Peyer's patch (tissue), 4 donors: ENCODE results near the gene NR6A1. TPM values are rescaled to one million over a fixed set of nuclear protein-coding genes. Genes with fewer than 3 reads are reported as not detected.

Experiments used
- DNase-seq, 3 donors: peaks; one replicate each; pipeline ENCODE4 v3.0.0-alpha.2; 2017 to 2019
- H3K27ac ChIP-seq, 4 donors: fragments of 200-600 bp; sonication (generic); one replicate each; pipeline ENCODE4 v1.5.1; 2016 to 2019
- H3K27me3 ChIP-seq, 2 donors: fragments of 200-600 bp; sonication (generic); one replicate each; pipeline ENCODE4 v1.5.1; 2019
- H3K36me3 ChIP-seq, 3 donors: fragments of 200-600 bp; sonication (generic); one replicate each; pipeline ENCODE4 v1.5.1; 2016 to 2019
- H3K4me1 ChIP-seq, 4 donors: fragments of 200-600 bp; sonication (generic); one replicate each; pipeline ENCODE4 v1.5.1; 2016 to 2019
- H3K4me3 ChIP-seq, 4 donors: fragments of 200-600 bp; sonication (generic); 1 replicate in 3 of 4; 2 replicates in 1 of 4; pipeline ENCODE4 v1.5.1; 2016 to 2019; ENCODE audit warnings: mild to moderate bottlenecking in 1 of 4
- H3K9me3 ChIP-seq, 4 donors: fragments of 200-600 bp; sonication (generic); one replicate each; pipeline ENCODE4 v1.5.1; 2016 to 2019; ENCODE audit warnings: mild to moderate bottlenecking in 1 of 4
- POLR2A ChIP-seq, 2 donors: fragments of 450-650 bp; IDR thresholded peaks; one replicate each; pipeline ENCODE4 v1.5.1; 2017; ENCODE audit warnings: antibody characterized with exemption in 2 of 2, mild to moderate bottlenecking in 2 of 2, moderate library complexity in 2 of 2
- total RNA-seq, 4 donors: library from RNA; depleted of rRNA; stranded (reverse); fragments of >200 nt; gene quantifications; one replicate each; pipeline ENCODE4 v1.1.0, GENCODE V29; 2016
- TF ChIP-seq, protein P1 (sequence below), 6 experiments: fragments of 450-650 bp in 4 of 6; fragments of 200-600 bp in 2 of 6; sonication (generic) in 1 of 6; IDR thresholded peaks; one replicate each; pipeline ENCODE4 v1.5.1; 2017 to 2019; ENCODE audit warnings: antibody characterized with exemption in 6 of 6, mild to moderate bottlenecking in 3 of 6, moderate library complexity in 1 of 6

Gene NR6A1
- total RNA-seq, 4 donors from 2014 or later = 10.7 to 43.0 (median 28.1) TPM

DNA sequence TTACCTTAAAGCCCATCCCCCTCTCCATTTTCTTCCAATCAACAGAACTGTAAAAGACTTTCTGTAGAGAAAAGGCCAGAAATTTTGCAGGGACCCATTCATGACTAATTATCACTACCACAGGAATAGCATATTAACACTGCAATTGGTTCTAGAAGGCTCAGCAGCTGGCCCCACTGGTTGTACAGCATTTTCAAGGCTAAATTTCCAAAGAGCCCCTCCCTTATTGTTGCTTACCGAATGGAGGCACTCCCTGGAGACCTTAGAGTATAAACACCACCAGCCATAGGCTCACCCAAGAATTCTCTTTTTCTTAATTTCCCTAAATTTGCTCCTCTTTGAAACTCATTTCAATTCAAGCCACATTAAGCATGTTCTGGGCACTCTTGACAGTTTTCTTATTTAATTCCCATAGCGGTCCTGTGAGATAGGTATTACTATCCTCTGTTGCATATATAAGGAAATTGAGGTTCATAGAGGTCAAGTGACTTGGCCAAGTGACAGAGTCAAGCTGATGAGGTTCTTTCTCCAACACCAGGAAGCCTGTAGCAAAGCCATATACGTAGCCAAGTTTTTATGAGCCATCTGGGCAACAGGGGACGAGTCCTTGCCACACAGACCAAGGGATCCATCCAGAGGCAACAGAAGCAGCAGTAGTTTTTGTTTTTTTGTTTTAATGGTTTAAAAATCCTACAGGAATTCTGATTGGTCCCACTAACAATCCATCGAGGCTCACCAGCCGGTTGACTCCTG, 180.0 kb downstream of the NR6A1 start:
- Histone ChIP-seq H3K27ac (no peak overlapping the region), H3K36me3 (no peaks in the 10 kb centered on the region), H3K4me3 (no peak overlapping the region), H3K27me3 (no peaks in the 10 kb centered on the region), H3K9me3 (no peaks in the 10 kb centered on the region), H3K4me1 (peaks cover 0 to 20% (median 0%) of the 10 kb centered on the region in 4 donors)
- TF ChIP-seq, protein P1, sequence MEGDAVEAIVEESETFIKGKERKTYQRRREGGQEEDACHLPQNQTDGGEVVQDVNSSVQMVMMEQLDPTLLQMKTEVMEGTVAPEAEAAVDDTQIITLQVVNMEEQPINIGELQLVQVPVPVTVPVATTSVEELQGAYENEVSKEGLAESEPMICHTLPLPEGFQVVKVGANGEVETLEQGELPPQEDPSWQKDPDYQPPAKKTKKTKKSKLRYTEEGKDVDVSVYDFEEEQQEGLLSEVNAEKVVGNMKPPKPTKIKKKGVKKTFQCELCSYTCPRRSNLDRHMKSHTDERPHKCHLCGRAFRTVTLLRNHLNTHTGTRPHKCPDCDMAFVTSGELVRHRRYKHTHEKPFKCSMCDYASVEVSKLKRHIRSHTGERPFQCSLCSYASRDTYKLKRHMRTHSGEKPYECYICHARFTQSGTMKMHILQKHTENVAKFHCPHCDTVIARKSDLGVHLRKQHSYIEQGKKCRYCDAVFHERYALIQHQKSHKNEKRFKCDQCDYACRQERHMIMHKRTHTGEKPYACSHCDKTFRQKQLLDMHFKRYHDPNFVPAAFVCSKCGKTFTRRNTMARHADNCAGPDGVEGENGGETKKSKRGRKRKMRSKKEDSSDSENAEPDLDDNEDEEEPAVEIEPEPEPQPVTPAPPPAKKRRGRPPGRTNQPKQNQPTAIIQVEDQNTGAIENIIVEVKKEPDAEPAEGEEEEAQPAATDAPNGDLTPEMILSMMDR (IDR thresholded peaks at IDR 0.05) = no peak
- TF ChIP-seq POLR2A (IDR thresholded peaks at IDR 0.05) = no peak
- DNase-seq = no peak

DNA sequence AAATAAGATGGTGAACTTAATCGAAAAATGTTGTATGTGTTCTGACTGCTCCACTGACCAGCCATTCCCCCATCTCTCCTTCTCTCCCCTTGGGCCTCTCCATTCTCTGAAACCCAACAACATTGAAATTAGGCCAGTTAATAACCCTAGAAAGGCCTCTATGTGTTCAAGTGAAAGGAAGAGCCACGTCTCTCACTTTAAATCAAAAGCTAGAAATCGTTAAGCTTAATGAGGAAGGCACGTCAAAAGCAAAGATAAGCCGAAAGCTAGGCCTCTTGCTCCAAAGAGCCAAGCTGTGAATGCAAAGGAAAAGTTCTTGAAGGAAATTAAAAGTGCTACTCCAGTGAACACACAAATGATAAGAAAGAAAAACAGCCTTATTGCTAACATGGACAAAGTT, 186.5 kb downstream of the NR6A1 start:
- TF ChIP-seq, protein P1 (IDR thresholded peaks at IDR 0.05) = no peak
- no peak for TF ChIP-seq POLR2A (IDR thresholded peaks at IDR 0.05)
- Histone ChIP-seq H3K27ac (no peak overlapping the region), H3K4me3 (no peak overlapping the region), H3K9me3 (no peaks in the 10 kb centered on the region), H3K4me1 (no peaks in the 10 kb centered on the region), H3K27me3 (no peaks in the 10 kb centered on the region), H3K36me3 (no peaks in the 10 kb centered on the region)
- DNase-seq = no peak

DNA sequence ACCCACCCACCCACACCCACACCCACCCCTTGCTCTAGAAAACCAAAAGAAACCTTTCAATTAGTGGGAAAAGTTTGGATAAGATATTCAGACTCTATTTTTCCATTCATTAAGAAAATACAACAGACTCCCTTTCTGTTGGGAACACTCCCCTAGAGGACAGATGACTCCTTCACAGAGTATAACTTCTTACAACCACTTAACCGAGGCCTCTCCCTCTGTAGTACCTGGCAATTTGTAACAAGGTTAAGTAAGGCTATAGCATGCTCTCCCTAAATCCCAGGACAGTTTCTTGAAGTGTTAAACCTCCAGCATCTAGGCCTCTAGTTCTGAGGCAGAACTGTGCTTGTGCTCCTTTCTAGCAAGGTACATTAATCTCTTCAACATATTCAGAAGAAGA, 188.0 kb downstream of the NR6A1 start:
- DNase-seq = no peak
- TF ChIP-seq POLR2A (IDR thresholded peaks at IDR 0.05) = no peak
- TF ChIP-seq, protein P1 (IDR thresholded peaks at IDR 0.05) = no peak

DNA sequence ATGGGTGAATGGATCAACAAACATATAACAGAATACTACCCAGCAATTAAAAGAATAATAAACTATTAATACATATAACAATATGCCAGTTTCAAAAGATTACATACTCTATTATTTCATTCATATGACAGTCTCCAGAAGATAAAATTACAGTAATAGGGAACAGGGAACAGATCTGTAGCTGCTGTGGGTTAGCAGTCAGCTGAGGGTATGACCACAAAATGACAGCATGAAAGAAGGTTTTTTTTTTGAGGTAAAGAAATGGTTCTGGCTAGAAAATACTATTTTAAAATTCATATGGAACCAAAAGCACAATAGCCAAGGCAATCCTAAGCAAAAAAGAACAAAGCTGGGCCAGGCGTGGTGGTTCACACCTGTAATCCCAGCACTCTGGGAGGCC, 190.9 kb downstream of the NR6A1 start:
- TF ChIP-seq POLR2A (IDR thresholded peaks at IDR 0.05) = no peak
- TF ChIP-seq, protein P1 (IDR thresholded peaks at IDR 0.05) = no peak
- H3K27ac ChIP-seq = no peak overlapping the region
- no peaks in the 10 kb centered on the region for H3K9me3 ChIP-seq
- no peaks in the 10 kb centered on the region for H3K4me1 ChIP-seq
- H3K36me3 ChIP-seq = no peaks in the 10 kb centered on the region
- no peak for DNase-seq
- no peak overlapping the region for H3K4me3 ChIP-seq
- no peaks in the 10 kb centered on the region for H3K27me3 ChIP-seq

More for the DNA sequence above, 188.0 kb downstream of the NR6A1 start:
- Histone ChIP-seq H3K9me3 (no peaks in the 10 kb centered on the region), H3K4me3 (no peak overlapping the region), H3K4me1 (no peaks in the 10 kb centered on the region), H3K27me3 (no peaks in the 10 kb centered on the region), H3K36me3 (no peaks in the 10 kb centered on the region), H3K27ac (no peak overlapping the region)

DNA sequence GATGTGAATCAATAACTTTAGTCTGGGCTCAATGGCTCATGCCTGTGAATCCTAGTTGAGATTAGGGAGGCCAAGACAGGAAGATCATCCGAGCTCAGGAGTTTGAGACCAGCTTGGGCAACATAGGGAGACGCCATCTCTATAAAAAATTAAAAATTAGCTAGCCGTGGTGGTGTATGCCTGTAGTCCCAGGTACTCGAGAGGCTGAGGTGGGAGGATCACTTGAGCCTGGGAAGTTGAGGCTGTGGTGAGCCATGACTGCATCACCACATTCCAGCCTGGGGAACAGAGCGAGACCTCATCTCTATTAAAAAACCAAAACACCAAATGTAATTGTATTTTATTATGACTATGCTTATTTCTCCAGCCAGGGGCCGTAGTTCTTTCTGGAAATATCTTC, 194.4 kb downstream of the NR6A1 start:
- Histone ChIP-seq H3K4me1 (no peaks in the 10 kb centered on the region), H3K36me3 (no peaks in the 10 kb centered on the region), H3K4me3 (no peak overlapping the region), H3K27me3 (no peaks in the 10 kb centered on the region), H3K9me3 (no peaks in the 10 kb centered on the region), H3K27ac (no peak overlapping the region)
- no peak for DNase-seq
- TF ChIP-seq POLR2A (IDR thresholded peaks at IDR 0.05) = no peak
- TF ChIP-seq, protein P1 (IDR thresholded peaks at IDR 0.05) = no peak
